Stimulated activated CD4-positive, alpha-beta T cell treated with anti-CD3 and anti-CD28 coated beads, TNF-alpha, amount 100 ng/mL, for 48 hours (primary cell): Measurements from ENCODE around the gene AP2A2.
"Not testable (repeated sequence)": the region's sequence is repeated elsewhere in the genome, so short reads cannot be mapped to it uniquely, and the experiment has no call there.

Source experiments
- DNase-seq, 3 donors: peaks; one replicate each; pipeline ENCODE4 v3.0.0-alpha.2; 2020; ENCODE audit warnings: low read depth in 3 of 3

The AP2A2 gene

GRCh38 chr11:975376-975775 is 49.7 kb downstream of the AP2A2 start:
- not testable (repeated sequence) for DNase-seq

DNA sequence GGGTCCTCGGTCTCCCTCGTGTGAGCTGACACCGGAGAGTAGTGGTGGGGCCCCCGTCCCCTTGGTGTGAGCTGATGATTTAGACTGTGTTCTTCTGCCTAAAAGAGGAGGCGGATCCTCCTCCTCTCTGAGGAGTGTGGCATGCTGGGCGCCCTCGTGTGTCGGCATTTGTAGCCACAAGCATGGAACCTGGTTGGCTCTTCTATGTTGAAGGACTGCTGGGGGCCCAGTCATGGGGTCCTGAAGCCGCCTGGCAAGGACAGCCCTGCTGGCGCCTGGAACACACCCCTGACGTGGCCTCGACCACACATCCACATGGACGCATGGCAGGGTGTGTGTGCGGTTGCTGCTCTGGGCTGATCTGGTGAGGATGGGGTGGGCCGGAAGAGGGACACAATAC is 50.2 kb downstream of the AP2A2 start:
- DNase-seq: no peak

GRCh38 chr11:976431-977160 is 50.9 kb downstream of the AP2A2 start:
- DNase-seq: no peak

DNA sequence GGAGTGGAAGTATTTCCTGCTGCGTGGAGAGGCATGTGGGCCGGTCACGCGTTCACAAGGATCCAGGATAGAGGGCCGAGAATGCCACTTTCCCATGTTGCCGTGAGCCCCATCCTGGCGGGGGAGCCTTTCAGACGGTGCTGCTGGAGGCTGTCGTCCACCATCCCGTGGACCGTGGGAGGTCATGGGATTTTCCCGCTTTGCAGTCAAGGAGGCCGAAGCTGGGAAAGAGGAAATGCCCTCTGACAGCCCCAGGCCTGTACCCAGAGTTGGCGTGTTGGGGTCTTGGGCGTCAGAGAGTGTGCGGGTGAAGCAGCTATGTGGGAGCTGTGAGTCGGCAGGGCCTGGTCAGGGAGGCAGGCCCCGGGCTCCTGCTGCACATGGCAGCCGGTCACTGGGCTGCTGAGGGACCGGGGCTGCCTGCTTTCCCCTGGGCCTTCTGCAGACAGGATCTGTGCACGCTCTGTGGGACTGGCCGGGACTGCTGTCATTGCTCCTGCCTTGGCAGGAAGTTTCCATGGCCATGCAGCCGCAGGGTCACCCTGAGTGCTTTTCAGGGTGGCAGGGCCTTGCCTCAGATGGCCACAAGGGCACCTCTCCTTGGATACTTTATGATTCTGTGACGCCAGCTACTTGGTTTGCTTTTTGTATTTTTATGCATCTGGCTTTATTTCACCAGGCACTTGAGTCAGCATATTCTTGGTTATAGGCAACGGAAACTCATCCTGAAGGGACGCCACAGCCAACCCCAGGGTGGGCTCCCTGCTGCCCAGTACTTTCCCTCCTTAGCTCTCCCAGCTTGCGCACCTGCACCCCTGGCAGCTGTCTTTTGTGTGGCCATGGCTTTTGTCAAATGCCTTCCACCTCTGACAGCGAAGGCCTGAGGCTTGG is 52.4 kb downstream of the AP2A2 start:
- no peak for DNase-seq

DNA sequence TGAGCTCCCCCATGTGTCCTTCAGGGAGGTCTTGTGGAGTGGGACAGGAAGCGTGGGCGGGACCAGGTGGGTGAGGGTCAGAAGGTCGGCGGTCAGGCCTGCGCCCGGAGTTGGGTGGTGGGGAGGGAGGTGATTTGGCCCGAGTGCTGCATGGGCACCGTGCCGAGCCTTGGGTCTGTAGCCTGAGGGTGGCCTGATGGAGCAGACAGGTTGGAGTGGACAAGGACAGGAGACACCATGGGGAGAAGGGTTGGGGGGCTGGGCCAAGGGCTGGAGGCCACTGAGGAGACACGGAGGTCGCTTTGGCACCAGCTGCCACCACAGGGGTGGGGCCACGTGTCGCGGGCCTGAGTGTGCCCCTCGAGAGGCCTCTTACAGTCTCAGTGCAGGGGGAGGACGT is 53.1 kb downstream of the AP2A2 start:
- DNase-seq: no peak

DNA sequence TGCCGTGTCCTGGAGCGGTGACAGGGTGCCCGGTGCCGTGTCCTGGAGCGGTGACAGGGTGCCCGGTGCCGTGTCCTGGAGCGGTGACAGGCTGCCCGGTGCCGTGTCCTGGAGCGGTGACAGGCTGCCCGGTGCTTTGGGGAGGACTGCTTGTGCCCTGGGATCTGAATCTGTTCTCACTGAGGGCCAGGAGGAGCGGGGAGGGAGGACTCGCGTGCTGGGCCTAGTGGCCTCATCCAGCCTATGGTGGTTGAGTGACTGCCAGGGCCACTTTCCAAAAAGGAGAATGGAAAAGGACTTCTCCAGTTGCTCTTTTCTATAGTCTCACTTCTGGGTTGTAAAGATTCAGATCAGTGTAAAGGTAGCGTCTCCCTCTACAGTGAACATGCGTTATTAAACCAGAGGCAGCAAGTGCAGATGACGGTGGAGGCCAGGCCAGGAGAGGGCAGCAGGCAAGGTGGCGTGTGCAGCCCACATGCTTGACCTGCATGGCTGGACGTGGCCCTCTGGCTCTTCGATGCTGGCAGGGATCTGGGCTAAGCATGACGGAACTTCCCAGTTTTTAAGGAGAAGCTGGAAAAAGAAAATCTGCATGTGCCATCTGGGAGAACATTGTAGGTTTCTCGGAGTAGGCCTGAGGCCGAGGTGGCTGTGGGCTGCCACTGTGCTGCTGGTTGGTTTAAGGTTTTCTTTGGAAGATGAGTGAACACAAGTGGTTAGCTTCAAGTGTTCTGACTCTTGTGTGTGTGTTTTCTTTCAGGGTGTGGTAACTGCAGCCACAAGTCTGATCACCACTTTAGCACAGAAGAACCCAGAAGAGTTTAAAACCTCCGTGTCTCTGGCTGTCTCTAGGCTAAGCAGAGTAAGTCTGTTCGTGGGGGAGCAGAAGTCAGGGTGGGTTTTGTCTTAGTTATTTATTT is 55.0 kb downstream of the AP2A2 start:
- DNase-seq: no peak

DNA sequence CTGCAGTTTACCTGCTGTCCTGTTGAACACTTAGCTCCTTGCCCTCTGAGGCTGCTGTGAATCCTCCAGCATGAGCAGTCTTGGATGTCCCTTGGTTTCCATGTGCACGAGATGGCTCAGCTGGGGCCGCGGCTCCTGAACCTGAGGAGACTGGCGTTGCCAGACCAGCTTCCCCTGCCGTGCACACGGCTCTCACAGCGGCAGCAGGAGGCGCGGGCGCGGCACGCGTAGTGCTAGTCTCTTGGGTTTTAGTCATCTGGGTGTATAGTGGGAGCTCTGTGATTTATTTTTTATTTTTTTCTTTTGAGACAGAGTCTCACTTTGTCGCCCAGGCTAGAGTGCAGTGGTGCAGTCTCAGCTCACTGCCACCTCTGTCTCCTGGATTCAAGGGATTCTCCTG is 56.1 kb downstream of the AP2A2 start:
- DNase-seq: no peak

DNA sequence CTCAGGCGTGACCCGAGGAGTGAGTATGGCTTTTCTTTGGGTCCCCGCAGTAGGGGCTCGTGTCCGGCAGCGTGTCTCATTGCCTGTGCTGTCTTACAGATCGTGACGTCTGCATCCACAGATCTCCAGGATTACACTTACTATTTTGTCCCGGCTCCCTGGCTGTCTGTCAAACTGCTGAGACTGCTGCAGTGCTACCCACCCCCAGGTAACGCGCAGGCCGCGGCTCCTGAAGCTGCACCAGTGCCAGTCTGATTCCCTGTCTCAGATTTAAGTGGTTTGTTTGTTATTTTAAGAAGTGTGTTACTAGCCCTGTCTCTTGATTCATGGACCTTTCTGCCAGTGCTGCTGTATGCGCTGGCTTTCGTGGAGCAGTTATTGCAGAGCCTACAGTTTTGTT is 58.9 kb downstream of the AP2A2 start:
- DNase-seq: no peak

GRCh38 chr11:985406-985805 is 59.7 kb downstream of the AP2A2 start:
- no peak for DNase-seq

DNA sequence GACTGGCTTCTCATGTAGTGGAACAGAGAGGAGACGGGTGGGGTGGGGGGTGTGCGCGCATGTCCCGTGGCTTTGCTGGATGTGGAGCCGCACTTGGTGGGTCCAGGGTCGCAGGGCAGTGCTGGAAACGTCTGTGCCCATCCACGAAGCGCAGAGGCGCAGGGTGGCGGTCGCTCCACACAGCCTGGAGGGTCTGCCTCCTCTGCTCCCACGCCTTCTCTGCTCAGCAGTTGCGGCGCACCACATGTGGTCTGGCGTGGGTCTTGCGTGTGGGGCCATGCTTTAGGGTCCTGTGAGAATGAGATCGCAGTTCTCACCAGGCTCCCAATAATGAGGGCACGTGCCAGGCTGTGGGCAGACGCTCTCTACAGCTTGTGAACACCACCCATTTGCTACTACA is 60.2 kb downstream of the AP2A2 start:
- no peak for DNase-seq

DNA sequence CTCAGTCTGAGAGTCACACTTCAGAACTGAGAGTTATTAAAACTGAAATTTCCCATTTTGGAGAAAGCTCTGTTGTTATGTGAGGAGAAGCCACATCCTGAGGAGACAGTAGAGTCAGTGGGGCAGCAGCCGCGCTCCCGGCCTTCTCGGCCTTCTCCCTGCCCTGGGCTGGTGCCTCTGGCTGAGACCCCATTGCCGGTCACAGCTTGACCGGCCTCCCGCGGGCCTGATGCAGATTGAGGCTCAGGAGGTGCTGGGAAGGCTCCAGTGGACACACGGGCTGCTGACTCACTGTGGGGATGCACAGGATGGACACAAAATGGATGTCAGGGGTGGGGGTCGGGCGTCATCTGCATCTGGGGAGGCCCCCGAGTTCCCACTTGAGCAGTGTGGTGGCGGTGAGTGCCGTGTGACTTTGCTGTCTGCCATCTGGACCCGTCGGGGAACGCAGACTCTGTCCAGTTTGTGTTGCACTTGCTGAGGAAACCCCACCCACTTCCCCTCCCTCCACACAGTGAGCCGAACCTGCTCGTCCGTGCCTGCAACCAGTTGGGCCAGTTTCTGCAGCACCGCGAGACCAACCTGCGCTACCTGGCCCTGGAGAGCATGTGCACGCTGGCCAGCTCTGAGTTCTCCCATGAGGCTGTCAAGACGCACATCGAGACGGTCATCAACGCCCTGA is 60.7 kb downstream of the AP2A2 start:
- DNase-seq: no peak

DNA sequence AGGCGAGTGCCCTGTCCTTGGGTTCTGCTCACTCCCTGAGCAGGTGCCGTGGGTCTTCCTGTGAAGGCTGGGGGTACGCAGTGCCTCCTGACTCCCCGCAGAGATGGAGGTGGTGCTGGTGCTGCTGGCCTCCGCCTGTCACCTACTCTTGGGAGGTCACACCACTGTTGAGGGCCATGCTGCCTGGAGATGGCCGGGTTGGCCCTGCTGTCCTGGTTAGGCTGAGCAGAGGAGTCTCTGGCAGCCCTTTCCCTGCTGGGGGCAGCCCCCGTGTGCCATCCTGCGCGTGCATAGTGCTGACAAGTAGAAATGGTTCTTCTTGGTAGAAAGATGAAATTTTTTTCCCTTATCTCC is 61.3 kb downstream of the AP2A2 start:
- no peak for DNase-seq

GRCh38 chr11:987671-988070 is 62.0 kb downstream of the AP2A2 start:
- no peak for DNase-seq

GRCh38 chr11:990101-990500 is 64.4 kb downstream of the AP2A2 start:
- no peak for DNase-seq

GRCh38 chr11:991034-991433 is 65.4 kb downstream of the AP2A2 start:
- no peak for DNase-seq

DNA sequence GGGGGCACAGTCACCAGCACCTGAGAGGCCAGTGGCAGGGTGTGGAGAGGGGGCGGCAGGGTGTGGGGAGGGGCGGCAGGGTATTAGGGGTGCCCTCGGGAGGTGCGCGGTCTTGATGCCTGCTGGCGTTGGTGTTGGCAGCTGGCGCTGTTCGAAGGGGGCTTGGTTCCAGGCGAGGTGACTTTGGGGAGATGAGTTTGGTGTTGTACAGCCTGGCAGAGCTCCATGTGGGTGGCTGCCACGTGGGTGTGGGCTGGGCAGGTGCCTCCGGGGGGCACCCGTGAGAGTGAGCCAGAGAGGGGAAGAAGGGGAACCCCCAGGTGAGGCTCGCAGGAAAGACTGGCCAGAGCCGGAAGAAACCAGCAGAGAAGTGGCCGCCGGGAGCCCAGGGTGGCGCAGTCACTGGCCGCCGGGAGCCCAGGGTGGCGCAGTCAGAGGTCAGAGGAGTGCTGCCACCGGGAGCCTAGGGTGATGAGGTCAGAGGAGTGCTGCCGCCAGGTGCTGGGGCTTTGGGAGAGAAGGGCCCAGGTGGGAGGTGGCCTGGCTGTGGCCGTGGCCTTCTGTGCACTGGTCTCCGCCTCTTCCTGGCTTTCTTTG is 66.1 kb downstream of the AP2A2 start:
- DNase-seq: no peak

- DNase-seq: no peak
Observed at GRCh38 chr11:992577-992976, 66.9 kb downstream of the AP2A2 start.

DNA sequence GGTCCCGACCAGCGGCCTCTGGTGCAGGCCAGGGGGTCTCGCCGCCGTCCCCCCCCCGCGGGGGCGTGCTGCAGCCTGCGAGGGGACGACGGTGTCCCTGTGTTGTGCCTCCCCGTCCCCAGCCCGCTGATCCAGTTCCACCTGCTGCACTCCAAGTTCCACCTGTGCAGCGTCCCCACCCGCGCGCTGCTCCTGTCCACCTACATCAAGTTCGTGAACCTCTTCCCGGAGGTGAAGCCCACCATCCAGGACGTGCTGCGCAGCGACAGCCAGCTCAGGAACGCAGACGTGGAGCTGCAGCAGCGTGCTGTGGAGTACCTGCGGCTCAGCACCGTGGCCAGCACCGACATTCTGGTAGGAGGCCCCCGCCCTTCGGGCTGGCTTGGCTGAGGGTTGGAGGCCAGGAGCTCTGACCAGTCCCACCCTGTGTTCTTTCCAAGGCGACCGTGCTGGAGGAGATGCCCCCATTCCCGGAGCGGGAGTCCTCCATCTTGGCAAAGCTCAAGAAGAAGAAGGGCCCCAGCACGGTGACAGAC is 68.0 kb downstream of the AP2A2 start:
- DNase-seq: no peak

- no peak for DNase-seq
Observed at GRCh38 chr11:995044-995751, 69.5 kb downstream of the AP2A2 start.

- DNase-seq: no peak
Observed at GRCh38 chr11:995752-996420, 70.2 kb downstream of the AP2A2 start.
